ENCODE measurements around the gene ZNF445.
A peak's percentile ranks its signal among the peaks of the same experiment; 100 is the strongest.
"Not testable (repeated sequence)": the region's sequence is repeated elsewhere in the genome, so short reads cannot be mapped to it uniquely, and the experiment has no call there.

The ZNF445 gene

DNA sequence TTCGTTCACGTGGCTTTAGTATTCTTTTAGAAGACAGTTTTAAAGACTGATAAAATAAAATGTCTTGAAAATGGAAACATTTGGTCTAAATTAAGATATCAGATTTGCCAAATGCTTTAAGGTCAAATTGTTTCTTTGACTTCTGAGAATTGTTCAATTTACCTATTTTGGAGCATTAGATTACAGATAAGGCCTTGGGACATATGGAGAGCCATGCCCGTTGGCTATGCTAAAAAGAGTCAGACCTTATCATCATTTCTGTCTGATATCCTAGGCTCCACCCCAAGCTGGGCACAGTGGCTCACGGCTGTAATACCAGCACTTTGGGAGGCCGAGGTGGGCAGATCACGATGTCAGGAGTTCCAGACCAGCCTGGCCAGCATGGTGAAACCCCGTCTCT is 13.0 kb downstream of the ZNF445 start:
- Mint-ChIP-seq H3K27ac (no peak overlapping the region), H3K27me3 (no peaks in the 10 kb centered on the region), H3K4me3 (no peak overlapping the region), H3K9me3 (peaks cover 24 to 25% of the 10 kb centered on the region in 2 donors), H3K4me1 (peaks cover 10% of the 10 kb centered on the region)
- DNase-seq (no peak), ATAC-seq (no peak)

- not testable (repeated sequence) for H3K27me3 Mint-ChIP-seq, H3K27ac Mint-ChIP-seq, H3K4me3 Mint-ChIP-seq, DNase-seq, H3K4me1 Mint-ChIP-seq, ATAC-seq
- peaks cover 24 to 25% of the 10 kb centered on the region in 2 donors for H3K9me3 Mint-ChIP-seq
Observed at GRCh38 chr3:44460050-44460449, 17.4 kb downstream of the ZNF445 start.

- no peaks in the 10 kb centered on the region for H3K4me1 Mint-ChIP-seq
- peaks cover 3 to 6% of the 10 kb centered on the region in 2 donors for H3K9me3 Mint-ChIP-seq
- no peak overlapping the region for H3K4me3 Mint-ChIP-seq
- DNase-seq (no peak), ATAC-seq (no peak)
- H3K27me3 Mint-ChIP-seq: no peaks in the 10 kb centered on the region
- H3K27ac Mint-ChIP-seq: peak overlapping the region in 1 of 2 donors; percentile 78
Observed at GRCh38 chr3:44455318-44455717, 22.2 kb downstream of the ZNF445 start.

- ATAC-seq (no peak), DNase-seq (no peak)
- Mint-ChIP-seq H3K9me3 (no peaks in the 10 kb centered on the region), H3K4me1 (no peaks in the 10 kb centered on the region), H3K27ac (no peak overlapping the region), H3K27me3 (no peaks in the 10 kb centered on the region), H3K4me3 (no peak overlapping the region)
Observed at GRCh38 chr3:44454258-44454657, 23.2 kb downstream of the ZNF445 start.

GRCh38 chr3:44451441-44451840 is 26.0 kb downstream of the ZNF445 start:
- DNase-seq (no peak), ATAC-seq (no peak)
- H3K27ac Mint-ChIP-seq: peak overlapping the region in 1 of 2 donors; percentile 4
- no peak overlapping the region for H3K4me3 Mint-ChIP-seq
- H3K27me3 Mint-ChIP-seq: no peaks in the 10 kb centered on the region
- H3K4me1 Mint-ChIP-seq: no peaks in the 10 kb centered on the region
- H3K9me3 Mint-ChIP-seq: peaks cover 10 to 14% of the 10 kb centered on the region in 2 donors

GRCh38 chr3:44446929-44447328 is 30.5 kb downstream of the ZNF445 start:
- Mint-ChIP-seq H3K27ac (peak overlapping the region in 1 of 2 donors; percentile 47), H3K27me3 (no peaks in the 10 kb centered on the region), H3K9me3 (peaks cover 10 to 14% of the 10 kb centered on the region in 2 donors), H3K4me1 (peaks cover 13% of the 10 kb centered on the region), H3K4me3 (no peak overlapping the region)
- ATAC-seq (no peak), DNase-seq (no peak)

GRCh38 chr3:44445786-44446185 is 31.7 kb downstream of the ZNF445 start:
- Mint-ChIP-seq H3K27me3 (no peaks in the 10 kb centered on the region), H3K27ac (peak overlapping the region in 1 of 2 donors; percentile 2), H3K4me1 (peaks cover 20% of the 10 kb centered on the region), H3K4me3 (no peak overlapping the region), H3K9me3 (peaks cover 10 to 14% of the 10 kb centered on the region in 2 donors)
- DNase-seq (no peak), ATAC-seq (no peak)

DNA sequence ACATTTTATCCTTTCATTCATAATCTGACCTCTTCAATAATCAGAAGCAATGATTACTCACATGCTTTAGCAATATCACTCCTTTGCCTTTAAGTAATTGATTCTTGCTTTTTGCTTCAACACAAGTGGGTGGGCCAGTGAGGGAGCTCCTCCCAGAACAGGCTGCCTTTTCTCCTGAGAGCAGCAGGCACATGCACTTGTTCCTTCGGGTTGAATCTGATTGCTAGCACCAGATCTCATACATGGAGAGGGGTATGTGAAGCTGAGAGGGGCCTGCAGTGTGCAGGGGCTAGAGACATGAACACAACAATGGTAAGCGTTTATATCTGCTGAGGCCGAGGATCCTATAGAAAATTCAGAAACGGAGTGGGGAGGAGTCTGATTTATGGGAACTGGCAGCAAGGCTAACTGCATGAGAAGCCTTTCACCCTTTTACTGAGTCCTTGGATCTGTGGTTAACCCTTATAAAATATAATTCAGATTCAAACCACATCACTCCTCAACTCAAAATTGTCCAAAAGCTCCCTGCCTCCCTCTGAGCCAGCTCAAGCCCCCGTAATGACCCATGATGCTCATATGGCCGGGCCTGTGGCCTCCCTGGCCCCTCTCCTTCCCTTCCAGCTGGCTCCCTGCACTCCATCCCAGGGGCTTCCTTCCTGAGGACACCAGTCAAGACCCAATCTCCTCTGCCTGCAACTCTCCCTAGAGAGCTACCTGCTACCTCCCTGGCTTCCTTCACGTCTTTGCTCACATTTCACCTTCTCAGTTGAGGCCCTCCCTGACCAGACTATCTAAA is 32.4 kb downstream of the ZNF445 start:
- Mint-ChIP-seq H3K27ac (peak overlapping the region in 1 of 2 donors; percentile 7), H3K4me3 (no peak overlapping the region), H3K9me3 (peaks cover 10 to 14% of the 10 kb centered on the region in 2 donors), H3K27me3 (no peaks in the 10 kb centered on the region), H3K4me1 (peaks cover 27% of the 10 kb centered on the region)
- ATAC-seq (no peak), DNase-seq (no peak)

DNA sequence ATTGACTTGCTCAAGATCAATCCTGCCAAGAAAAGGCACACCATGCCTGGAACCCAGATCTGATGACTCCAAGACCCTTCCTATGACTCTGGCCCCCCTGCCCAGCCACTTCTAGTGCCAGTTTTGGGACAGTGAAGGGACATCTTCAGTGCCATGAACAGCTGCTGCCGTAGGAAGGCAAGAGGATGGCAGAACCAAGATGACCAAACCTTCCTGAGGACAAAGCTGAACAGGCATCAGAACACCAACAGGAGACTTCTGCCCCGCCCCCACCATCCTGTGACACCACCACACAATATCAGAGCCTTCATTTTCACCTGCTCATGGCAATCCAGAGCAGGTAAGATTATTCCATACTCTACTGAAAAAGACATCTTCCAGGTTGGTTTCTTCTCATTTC is 33.0 kb downstream of the ZNF445 start:
- H3K27ac Mint-ChIP-seq: no peak overlapping the region
- no peak for ATAC-seq
- peaks cover 10 to 14% of the 10 kb centered on the region in 2 donors for H3K9me3 Mint-ChIP-seq

DNA sequence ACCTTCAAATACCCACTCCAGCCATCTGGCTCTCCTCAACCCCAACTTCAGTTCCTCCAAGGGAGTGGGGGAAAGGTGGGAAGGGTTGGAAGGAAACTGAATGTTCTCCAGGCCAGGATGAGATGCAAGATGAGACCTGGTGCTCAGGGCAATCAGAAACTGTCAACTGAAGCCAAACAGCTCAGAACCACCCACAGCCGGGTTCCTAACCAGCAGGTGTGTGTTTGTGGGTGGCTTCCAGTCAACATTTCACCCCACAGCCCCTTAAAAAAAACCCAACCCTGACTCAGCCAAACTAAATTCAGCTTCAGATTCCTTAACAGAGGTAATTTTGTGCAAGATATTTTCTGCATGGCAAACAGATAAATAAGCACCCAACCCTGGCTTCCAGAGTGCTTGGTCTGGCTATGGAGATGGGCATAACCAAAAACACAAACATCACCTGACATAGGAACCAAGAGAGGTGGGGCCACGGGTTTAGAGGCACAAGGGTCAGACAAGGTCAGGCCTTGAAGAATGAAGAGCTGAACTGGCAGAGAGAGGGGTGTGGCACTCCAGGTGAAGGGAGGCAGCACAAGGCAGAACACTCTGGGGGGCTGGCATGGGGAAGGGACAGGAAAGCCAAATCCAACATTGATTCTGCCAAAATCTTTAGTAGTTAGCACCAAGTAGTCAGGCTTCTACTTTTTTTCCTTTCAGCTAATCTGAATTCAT is 34.7 kb downstream of the ZNF445 start:
- no peaks in the 10 kb centered on the region for H3K27me3 Mint-ChIP-seq
- peaks cover 0 to 2% of the 10 kb centered on the region in 2 donors for H3K9me3 Mint-ChIP-seq
- peak overlapping the region in 1 of 2 donors; percentile 9 for H3K4me3 Mint-ChIP-seq
- ATAC-seq (peak; percentile 30), DNase-seq (peak in 1 of 2 donors; percentile 32)
- peak overlapping the region in 1 of 2 donors; percentile 80 for H3K27ac Mint-ChIP-seq
- peaks cover 39% of the 10 kb centered on the region for H3K4me1 Mint-ChIP-seq

More for the DNA sequence above, 33.0 kb downstream of the ZNF445 start:
- no peaks in the 10 kb centered on the region for H3K27me3 Mint-ChIP-seq
- no peak overlapping the region for H3K4me3 Mint-ChIP-seq
- peaks cover 34% of the 10 kb centered on the region for H3K4me1 Mint-ChIP-seq
- DNase-seq: no peak

DNA sequence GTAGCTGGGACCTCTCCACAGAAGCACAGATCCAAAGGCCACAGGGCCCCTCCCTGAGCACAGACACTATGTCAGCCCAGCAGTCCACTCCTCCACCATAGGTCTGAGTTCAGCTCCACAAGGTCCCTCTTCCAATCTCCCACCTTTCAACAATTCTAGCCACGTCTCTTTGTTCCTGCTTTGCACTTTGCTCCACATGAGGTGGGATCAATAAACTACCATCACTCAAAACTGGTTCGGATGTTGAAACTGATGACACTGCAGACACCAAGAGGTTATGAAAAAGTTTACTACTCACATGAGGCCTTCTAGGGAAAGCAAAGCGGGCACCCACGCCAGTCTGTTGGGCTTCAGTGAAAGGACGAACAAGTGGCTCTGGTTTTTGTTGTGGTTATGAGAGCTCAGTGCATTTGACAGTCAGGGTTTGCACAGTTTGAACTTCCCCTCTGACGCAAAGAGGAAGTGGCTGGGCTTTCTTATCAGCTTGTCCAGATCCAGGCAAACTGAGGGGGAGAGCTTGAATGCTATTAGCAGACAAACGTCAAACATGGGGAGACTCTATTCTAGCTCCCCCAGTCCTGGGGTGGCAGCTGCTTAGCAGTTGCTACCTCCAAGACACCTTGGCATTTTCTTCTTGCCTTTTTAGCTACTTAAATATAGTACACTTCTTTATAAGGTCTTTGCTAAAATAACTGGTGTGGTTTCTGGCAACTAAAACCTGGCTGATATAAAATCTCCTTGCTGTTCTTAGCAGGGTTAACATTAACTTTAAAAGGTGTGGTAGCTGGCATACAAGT is 37.8 kb downstream of the ZNF445 start:
- Mint-ChIP-seq H3K4me3 (peak overlapping the region; percentile 77 to 84), H3K9me3 (no peaks in the 10 kb centered on the region), H3K27me3 (no peaks in the 10 kb centered on the region), H3K27ac (peak overlapping the region; percentile 95 to 98), H3K4me1 (peaks cover 39% of the 10 kb centered on the region)
- DNase-seq (peak; percentile 66 to 89), ATAC-seq (peak; percentile 95)

- Mint-ChIP-seq H3K4me3 (no peak overlapping the region), H3K27ac (no peak overlapping the region), H3K27me3 (no peaks in the 10 kb centered on the region), H3K9me3 (no peaks in the 10 kb centered on the region), H3K4me1 (peaks cover 34% of the 10 kb centered on the region)
- no peak for DNase-seq
- ATAC-seq: no peak
Observed at GRCh38 chr3:44437800-44438199, 39.7 kb downstream of the ZNF445 start.

- DNase-seq (no peak), ATAC-seq (no peak)
- no peak overlapping the region for H3K4me3 Mint-ChIP-seq
- H3K27ac Mint-ChIP-seq: peak overlapping the region in 1 of 2 donors; percentile 67
- no peaks in the 10 kb centered on the region for H3K9me3 Mint-ChIP-seq
- H3K27me3 Mint-ChIP-seq: no peaks in the 10 kb centered on the region
- H3K4me1 Mint-ChIP-seq: peaks cover 21% of the 10 kb centered on the region
Observed at GRCh38 chr3:44436181-44436580, 41.3 kb downstream of the ZNF445 start.

GRCh38 chr3:44434834-44435510 is 42.5 kb downstream of the ZNF445 start:
- no peak overlapping the region for H3K27ac Mint-ChIP-seq
- no peak overlapping the region for H3K4me3 Mint-ChIP-seq
- peaks cover 10% of the 10 kb centered on the region for H3K4me1 Mint-ChIP-seq
- no peaks in the 10 kb centered on the region for H3K27me3 Mint-ChIP-seq
- H3K9me3 Mint-ChIP-seq: no peaks in the 10 kb centered on the region
- DNase-seq (no peak), ATAC-seq (no peak)

GRCh38 chr3:44430466-44430865 is 47.0 kb downstream of the ZNF445 start:
- no peaks in the 10 kb centered on the region for H3K27me3 Mint-ChIP-seq
- DNase-seq: no peak
- no peak for ATAC-seq
- H3K4me1 Mint-ChIP-seq: no peaks in the 10 kb centered on the region
- no peaks in the 10 kb centered on the region for H3K9me3 Mint-ChIP-seq
- no peak overlapping the region for H3K27ac Mint-ChIP-seq
- no peak overlapping the region for H3K4me3 Mint-ChIP-seq

Measured in stimulated activated naive CD8-positive, alpha-beta T cell treated with anti-CD3 and anti-CD28 coated beads, Interleukin-15, amount 100 ng/mL, for 72 hours (primary cell).